HFFc6 (cell line): Measurements from ENCODE around the gene FBXO15. TPM values are rescaled to one million over a fixed set of nuclear protein-coding genes. Genes with fewer than 3 reads are reported as not detected.
A peak's percentile ranks its signal among the peaks of the same experiment; 100 is the strongest.

ENCODE experiments used
- DNase-seq: peaks from one replicate; pipeline ENCODE4 v3.0.0-alpha.2; 2018
- H3K27ac Mint-ChIP-seq: 2 replicates; pipeline ENCODE4 v1.8.0; 2020; ENCODE audit warnings: mild to moderate bottlenecking, mixed read lengths
- H3K27me3 Mint-ChIP-seq: 2 replicates; pipeline ENCODE4 v1.8.0; 2021; ENCODE audit warnings: mild to moderate bottlenecking, moderate library complexity, mixed read lengths; ENCODE audit not compliant: insufficient read depth
- H3K36me3 Mint-ChIP-seq: 2 replicates; pipeline ENCODE4 v1.8.0; 2021; ENCODE audit warnings: low read depth, mixed read lengths
- H3K4me1 Mint-ChIP-seq: 2 replicates; pipeline ENCODE4 v1.8.0; 2020; ENCODE audit warnings: low read depth, mixed read lengths
- H3K4me3 Mint-ChIP-seq: 2 replicates; pipeline ENCODE4 v1.8.0; 2020; ENCODE audit warnings: mild to moderate bottlenecking, moderate library complexity, mixed read lengths
- H3K9me3 Mint-ChIP-seq: 2 replicates; pipeline ENCODE4 v1.8.0; 2020; ENCODE audit warnings: mild to moderate bottlenecking, mixed read lengths
- total RNA-seq, 6 experiments: library from RNA; stranded (reverse); fragmentation: NEBNext Ultra II Directional; extraction: Animal tissue kit (Norgen Biotek cat#: 25700); gene quantifications; 2 replicates in 1 of 6; 3 replicates in 5 of 6; pipeline ENCODE4 v1.2.3, GENCODE V29; 2021
- TF ChIP-seq, protein P1 (sequence below): fragments of 200-600 bp; sonication (generic); IDR thresholded peaks from 2 replicates; pipeline ENCODE4 v1.5.0; 2021; ENCODE audit warnings: antibody characterized with exemption, mild to moderate bottlenecking

FBXO15 gene
- total RNA-seq, 6 experiments from 2014 or later, result 0.71 to 2.2 (median 1.1) TPM

DNA sequence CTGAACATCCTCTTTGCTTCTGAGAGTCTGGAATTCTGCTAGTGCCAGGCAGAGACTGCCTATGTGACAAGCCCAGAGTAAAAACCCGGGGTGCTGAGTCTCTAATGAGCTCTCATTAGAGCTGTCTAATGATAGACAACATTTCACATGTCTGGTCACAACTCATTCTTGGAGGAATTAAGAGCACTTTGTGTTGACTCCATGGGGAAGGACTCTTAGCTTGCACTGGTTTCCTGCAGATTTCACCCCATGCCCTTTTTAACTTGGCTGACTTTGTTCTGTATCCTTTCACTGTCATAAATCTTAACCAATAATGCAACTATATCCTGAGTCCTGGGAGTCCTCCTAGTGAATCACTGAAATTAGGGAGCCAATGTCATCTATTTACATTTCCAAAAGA lies 33.5 kb downstream of the FBXO15 start:
- DNase-seq, result peak; percentile 18
- Mint-ChIP-seq H3K27ac (peak overlapping the region; percentile 79), H3K9me3 (peaks cover 10% of the 10 kb centered on the region), H3K27me3 (no peaks in the 10 kb centered on the region), H3K4me3 (no peak overlapping the region), H3K36me3 (peaks cover 2% of the 10 kb centered on the region; the same call in 1 of the 2 replicates), H3K4me1 (peaks cover 38% of the 10 kb centered on the region)
- TF ChIP-seq, protein P1, sequence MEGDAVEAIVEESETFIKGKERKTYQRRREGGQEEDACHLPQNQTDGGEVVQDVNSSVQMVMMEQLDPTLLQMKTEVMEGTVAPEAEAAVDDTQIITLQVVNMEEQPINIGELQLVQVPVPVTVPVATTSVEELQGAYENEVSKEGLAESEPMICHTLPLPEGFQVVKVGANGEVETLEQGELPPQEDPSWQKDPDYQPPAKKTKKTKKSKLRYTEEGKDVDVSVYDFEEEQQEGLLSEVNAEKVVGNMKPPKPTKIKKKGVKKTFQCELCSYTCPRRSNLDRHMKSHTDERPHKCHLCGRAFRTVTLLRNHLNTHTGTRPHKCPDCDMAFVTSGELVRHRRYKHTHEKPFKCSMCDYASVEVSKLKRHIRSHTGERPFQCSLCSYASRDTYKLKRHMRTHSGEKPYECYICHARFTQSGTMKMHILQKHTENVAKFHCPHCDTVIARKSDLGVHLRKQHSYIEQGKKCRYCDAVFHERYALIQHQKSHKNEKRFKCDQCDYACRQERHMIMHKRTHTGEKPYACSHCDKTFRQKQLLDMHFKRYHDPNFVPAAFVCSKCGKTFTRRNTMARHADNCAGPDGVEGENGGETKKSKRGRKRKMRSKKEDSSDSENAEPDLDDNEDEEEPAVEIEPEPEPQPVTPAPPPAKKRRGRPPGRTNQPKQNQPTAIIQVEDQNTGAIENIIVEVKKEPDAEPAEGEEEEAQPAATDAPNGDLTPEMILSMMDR, result no peak

DNA sequence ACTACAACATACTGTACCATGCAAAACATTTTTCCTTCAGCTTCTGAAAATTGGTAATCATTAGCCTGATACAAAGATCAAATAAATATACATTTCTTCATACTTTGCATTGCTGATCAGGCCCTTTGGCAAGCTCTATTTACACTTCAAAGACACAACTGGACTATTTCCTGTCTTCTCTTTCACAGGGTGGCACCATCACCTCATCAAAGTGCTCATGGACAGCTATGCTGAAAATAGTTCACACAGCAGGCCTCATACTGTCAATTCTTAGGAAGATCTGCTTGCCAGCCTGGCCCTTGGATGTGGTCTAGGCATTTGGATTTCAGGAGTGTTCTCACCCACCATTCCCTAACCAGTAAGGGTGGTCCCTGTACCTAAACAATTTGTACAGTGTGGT lies 33.9 kb downstream of the FBXO15 start:
- peaks cover 38% of the 10 kb centered on the region for H3K4me1 Mint-ChIP-seq
- TF ChIP-seq, protein P1, result no peak
- peak overlapping the region; percentile 79; the same call in 1 of the 2 replicates for H3K27ac Mint-ChIP-seq
- no peaks in the 10 kb centered on the region for H3K27me3 Mint-ChIP-seq
- DNase-seq, result no peak
- H3K9me3 Mint-ChIP-seq, result peaks cover 10% of the 10 kb centered on the region
- H3K36me3 Mint-ChIP-seq, result peaks cover 5% of the 10 kb centered on the region; the same call in 1 of the 2 replicates
- no peak overlapping the region for H3K4me3 Mint-ChIP-seq

DNA sequence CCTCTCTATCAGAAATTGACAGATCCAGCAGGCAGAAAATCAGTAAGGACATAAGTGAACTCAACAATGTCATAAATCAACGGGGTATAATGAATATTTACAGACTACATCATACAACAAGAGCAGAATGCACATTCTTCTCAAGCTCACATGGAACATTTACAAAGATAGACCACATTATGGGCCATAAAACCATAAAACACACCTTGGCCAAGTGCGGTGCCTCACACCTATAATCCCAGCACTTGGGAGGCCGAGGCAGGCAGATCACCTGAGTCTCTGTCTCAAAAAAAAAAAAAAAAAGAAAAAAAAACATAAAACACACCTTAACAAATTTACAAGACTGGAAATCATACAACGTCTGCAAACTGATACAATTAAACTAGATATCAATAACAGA lies 36.7 kb downstream of the FBXO15 start:
- H3K4me1 Mint-ChIP-seq, result peaks cover 27% of the 10 kb centered on the region
- H3K27ac Mint-ChIP-seq, result no peak overlapping the region

GRCh38 chr18:74110149-74110548 lies 37.5 kb downstream of the FBXO15 start:
- Mint-ChIP-seq H3K36me3 (peaks cover 5% of the 10 kb centered on the region; the same call in 1 of the 2 replicates), H3K9me3 (peaks cover 10% of the 10 kb centered on the region), H3K27ac (no peak overlapping the region), H3K4me1 (peaks cover 19% of the 10 kb centered on the region), H3K27me3 (no peaks in the 10 kb centered on the region; the same call in none of the 2 replicates), H3K4me3 (no peak overlapping the region)
- TF ChIP-seq, protein P1, result no peak
- DNase-seq, result no peak

More for the DNA sequence above, 36.7 kb downstream of the FBXO15 start:
- H3K9me3 Mint-ChIP-seq, result peaks cover 10% of the 10 kb centered on the region
- TF ChIP-seq, protein P1, result no peak
- peaks cover 5% of the 10 kb centered on the region; the same call in 1 of the 2 replicates for H3K36me3 Mint-ChIP-seq
- no peaks in the 10 kb centered on the region; the same call in none of the 2 replicates for H3K27me3 Mint-ChIP-seq
- no peak for DNase-seq
- no peak overlapping the region for H3K4me3 Mint-ChIP-seq

GRCh38 chr18:74108460-74108859 lies 39.2 kb downstream of the FBXO15 start:
- Mint-ChIP-seq H3K27ac (no peak overlapping the region), H3K9me3 (peaks cover 10% of the 10 kb centered on the region), H3K4me3 (no peak overlapping the region), H3K4me1 (peaks cover 2% of the 10 kb centered on the region), H3K36me3 (peaks cover 5% of the 10 kb centered on the region; the same call in 1 of the 2 replicates), H3K27me3 (no peaks in the 10 kb centered on the region; the same call in none of the 2 replicates)
- no peak for DNase-seq
- TF ChIP-seq, protein P1, result no peak
